Measurements from ENCODE around the gene RADIL. TPM values are rescaled to one million over a fixed set of nuclear protein-coding genes. Genes with fewer than 3 reads are reported as not detected.

Gene RADIL
- total and polyA plus RNA-seq, 8 donors, result 6.2 to 14.7 (median 9.4) TPM

DNA sequence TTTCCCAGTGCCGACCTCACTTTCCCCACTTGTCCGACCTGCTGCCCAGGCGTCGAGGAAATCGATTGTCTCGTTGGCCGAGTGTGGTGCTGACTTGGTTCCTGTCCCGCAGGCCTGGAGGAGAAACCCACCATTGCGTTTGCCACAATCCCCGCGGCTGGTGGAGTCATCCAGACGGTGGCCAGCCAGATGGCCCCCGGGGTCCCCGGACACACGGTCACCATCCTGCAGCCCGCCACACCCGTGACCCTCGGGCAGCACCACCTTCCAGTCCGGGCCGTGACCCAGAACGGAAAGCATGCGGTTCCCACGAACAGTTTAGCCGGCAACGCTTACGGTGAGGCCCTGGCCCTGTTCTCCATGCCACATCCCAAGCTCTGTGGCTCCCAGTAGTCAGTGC is 122.6 kb downstream of the RADIL start:
- TF ChIP-seq, protein P1, sequence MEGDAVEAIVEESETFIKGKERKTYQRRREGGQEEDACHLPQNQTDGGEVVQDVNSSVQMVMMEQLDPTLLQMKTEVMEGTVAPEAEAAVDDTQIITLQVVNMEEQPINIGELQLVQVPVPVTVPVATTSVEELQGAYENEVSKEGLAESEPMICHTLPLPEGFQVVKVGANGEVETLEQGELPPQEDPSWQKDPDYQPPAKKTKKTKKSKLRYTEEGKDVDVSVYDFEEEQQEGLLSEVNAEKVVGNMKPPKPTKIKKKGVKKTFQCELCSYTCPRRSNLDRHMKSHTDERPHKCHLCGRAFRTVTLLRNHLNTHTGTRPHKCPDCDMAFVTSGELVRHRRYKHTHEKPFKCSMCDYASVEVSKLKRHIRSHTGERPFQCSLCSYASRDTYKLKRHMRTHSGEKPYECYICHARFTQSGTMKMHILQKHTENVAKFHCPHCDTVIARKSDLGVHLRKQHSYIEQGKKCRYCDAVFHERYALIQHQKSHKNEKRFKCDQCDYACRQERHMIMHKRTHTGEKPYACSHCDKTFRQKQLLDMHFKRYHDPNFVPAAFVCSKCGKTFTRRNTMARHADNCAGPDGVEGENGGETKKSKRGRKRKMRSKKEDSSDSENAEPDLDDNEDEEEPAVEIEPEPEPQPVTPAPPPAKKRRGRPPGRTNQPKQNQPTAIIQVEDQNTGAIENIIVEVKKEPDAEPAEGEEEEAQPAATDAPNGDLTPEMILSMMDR (IDR thresholded peaks at IDR 0.05), result no peak
- Histone ChIP-seq H3K27ac (no peak overlapping the region), H3K4me1 (no peaks in the 10 kb centered on the region), H3K4me3 (no peak overlapping the region), H3K9me3 (no peaks in the 10 kb centered on the region), H3K36me3 (peaks cover 0 to 99% of the 10 kb centered on the region in 2 donors), H3K27me3 (no peaks in the 10 kb centered on the region)
- peak in 1 of 4 donors; percentile 65 for DNase-seq
- ATAC-seq, result no peak
- intact Hi-C loops (cut with DNase I), result no loop called here

DNA sequence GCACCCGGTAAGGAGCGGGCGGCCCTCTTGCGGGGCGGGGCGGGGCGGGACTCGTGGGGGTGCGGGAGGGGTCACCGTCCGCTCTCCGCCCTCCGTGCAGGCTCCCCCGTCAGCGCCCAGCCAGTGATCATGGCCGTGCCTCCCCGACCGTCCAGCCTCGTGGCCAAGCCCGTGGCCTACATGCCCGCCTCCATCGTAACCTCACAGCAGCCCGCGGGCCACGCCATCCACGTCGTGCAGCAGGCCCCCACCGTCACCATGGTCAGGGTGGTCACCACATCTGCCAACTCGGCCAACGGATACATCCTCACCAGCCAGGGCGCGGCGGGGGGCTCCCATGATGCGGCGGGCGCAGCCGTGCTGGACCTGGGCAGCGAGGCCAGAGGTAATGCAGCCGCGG is 124.3 kb downstream of the RADIL start:
- no peak overlapping the region for H3K4me3 ChIP-seq
- peaks cover 0 to 100% of the 10 kb centered on the region in 2 donors for H3K36me3 ChIP-seq
- H3K9me3 ChIP-seq, result no peaks in the 10 kb centered on the region
- intact Hi-C loops (cut with DNase I), result loop anchor here in 1 of 2 donors (10.0 kb wide), 1 partner anchor 144 kb away; no protein-coding TSS in a partner anchor
- TF ChIP-seq, protein P1 (IDR thresholded peaks at IDR 0.05), result no peak
- ATAC-seq, result no peak
- no peak overlapping the region for H3K27ac ChIP-seq
- DNase-seq, result peak in 1 of 4 donors; percentile 74
- peaks cover 0 to 2% of the 10 kb centered on the region in 2 donors for H3K4me1 ChIP-seq
- no peaks in the 10 kb centered on the region for H3K27me3 ChIP-seq

DNA sequence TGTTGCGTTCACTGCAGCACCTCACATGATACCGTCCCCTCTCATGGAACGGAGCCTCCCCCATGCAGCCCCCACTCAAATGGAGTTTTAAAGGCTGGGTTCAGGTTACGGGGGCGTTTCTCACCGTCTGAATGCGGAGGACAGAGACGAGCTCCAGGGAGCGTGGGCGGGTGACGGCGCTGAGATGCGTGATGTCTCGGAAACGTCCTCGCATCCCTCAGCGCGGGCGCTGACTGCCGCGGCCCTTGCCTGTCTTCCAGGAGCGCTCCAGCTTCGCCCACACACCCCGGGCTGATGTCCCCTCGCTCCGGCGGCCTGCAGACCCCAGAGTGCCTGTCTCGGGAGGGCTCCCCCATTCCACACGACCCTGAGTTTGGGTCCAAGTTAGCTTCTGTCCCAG is 124.7 kb downstream of the RADIL start:
- intact Hi-C loops (cut with DNase I), result loop anchor here in 1 of 2 donors (10.0 kb wide), 1 partner anchor 144 kb away; no protein-coding TSS in a partner anchor
- H3K27me3 ChIP-seq, result no peaks in the 10 kb centered on the region
- H3K4me3 ChIP-seq, result no peak overlapping the region
- ATAC-seq, result no peak
- H3K9me3 ChIP-seq, result no peaks in the 10 kb centered on the region
- TF ChIP-seq, protein P1 (IDR thresholded peaks at IDR 0.05), result no peak
- H3K4me1 ChIP-seq, result peaks cover 0 to 6% of the 10 kb centered on the region in 2 donors
- peaks cover 0 to 97% of the 10 kb centered on the region in 2 donors for H3K36me3 ChIP-seq
- no peak overlapping the region for H3K27ac ChIP-seq
- DNase-seq, result peak in 1 of 4 donors; percentile 80

DNA sequence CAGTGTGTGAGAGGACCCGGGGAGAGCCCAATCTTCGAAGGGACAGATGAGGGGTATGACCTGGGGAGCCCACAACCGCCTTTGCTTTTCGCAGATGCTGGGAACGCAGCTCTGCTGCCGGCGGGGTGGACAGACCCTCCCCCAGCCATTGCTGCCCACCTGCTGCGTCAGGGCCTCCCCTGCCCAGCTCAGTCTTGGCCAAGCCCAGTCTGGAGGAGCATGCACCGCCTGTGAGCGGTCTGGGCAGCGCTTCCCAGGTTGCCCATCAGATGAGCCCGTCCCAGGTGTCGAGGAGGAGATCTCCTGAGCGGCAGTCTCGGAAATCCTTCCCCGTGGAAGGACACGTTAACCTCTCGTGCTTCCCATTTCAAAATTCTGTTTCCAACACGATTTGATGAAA is 125.4 kb downstream of the RADIL start:
- ATAC-seq, result no peak
- H3K4me1 ChIP-seq, result peaks cover 0 to 12% of the 10 kb centered on the region in 2 donors
- peak in 1 of 4 donors; percentile 45 for DNase-seq
- no peak overlapping the region for H3K27ac ChIP-seq
- H3K9me3 ChIP-seq, result no peaks in the 10 kb centered on the region
- intact Hi-C loops (cut with DNase I), result loop anchor here in 1 of 2 donors (10.0 kb wide), 1 partner anchor 143 kb away; no protein-coding TSS in a partner anchor
- TF ChIP-seq, protein P1 (IDR thresholded peaks at IDR 0.05), result no peak
- H3K36me3 ChIP-seq, result peaks cover 0 to 90% of the 10 kb centered on the region in 2 donors
- H3K4me3 ChIP-seq, result no peak overlapping the region
- no peaks in the 10 kb centered on the region for H3K27me3 ChIP-seq

DNA sequence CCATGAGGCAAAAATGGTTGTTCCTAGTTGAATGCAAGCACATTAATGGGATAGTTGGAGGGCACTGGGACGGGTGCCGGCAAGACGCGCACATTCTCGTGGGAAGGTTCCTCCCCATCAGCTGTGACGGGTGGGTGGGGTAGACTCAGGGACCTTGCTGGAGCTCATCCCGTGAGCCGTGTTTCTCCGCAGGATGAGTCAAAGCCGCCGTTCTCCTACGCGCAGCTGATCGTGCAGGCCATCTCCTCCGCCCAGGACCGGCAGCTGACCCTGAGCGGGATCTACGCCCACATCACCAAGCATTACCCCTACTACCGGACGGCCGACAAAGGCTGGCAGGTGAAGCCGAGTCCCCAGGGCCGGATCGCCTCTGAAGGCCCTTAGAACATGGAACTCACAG is 128.5 kb downstream of the RADIL start:
- no peak overlapping the region for H3K27ac ChIP-seq
- H3K4me3 ChIP-seq, result no peak overlapping the region
- no peaks in the 10 kb centered on the region for H3K9me3 ChIP-seq
- no peak for ATAC-seq
- TF ChIP-seq, protein P1 (IDR thresholded peaks at IDR 0.05), result no peak
- intact Hi-C loops (cut with DNase I), result loop anchor here in 1 of 2 donors (10.0 kb wide), 1 partner anchor 140 kb away; no protein-coding TSS in a partner anchor
- H3K27me3 ChIP-seq, result no peaks in the 10 kb centered on the region
- peak in 1 of 4 donors; percentile 77 for DNase-seq
- peaks cover 0 to 74% of the 10 kb centered on the region in 2 donors for H3K36me3 ChIP-seq
- H3K4me1 ChIP-seq, result peaks cover 0 to 12% of the 10 kb centered on the region in 2 donors

Data from left lung (tissue), 10 donors.